GM12891 (cell line): ENCODE data around the gene VWA8.

Experiments used
- POLR2A ChIP-seq: IDR thresholded peaks from 2 replicates; pipeline ENCODE4 v1.6.1; 2011; ENCODE audit warnings: low read depth, low read length, control low read depth
- POLR2AphosphoS5 ChIP-seq: IDR thresholded peaks from 2 replicates; pipeline ENCODE4 v1.6.1; 2011; ENCODE audit warnings: low read depth, low read length, control low read depth
- POU2F2 ChIP-seq: IDR thresholded peaks from 2 replicates; pipeline ENCODE4 v1.6.1; 2011; ENCODE audit warnings: low read depth, mild to moderate bottlenecking, control low read depth, low read length, moderate library complexity
- TAF1 ChIP-seq: IDR thresholded peaks from 2 replicates; pipeline ENCODE4 v1.6.1; 2011; ENCODE audit warnings: low read depth, low read length, control low read depth

DNA sequence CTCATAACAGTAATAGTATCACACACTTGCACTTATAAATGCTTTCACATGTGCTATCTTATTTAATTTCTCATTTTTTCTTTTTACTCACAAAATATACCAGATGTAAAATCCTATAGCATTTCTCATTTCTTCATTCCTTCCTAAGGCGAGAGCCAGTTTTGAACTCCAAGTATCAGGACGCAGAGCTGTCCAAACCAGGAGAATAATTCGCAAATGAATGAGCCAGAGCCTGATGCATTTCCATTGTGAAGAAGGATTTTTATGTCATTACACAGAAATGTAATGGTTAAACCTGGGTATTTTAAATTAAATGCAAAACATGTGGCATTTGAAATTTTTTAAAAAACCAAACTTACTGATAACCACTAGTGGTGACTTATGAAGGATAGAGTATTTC lies 259.2 kb downstream of the VWA8 start:
- TF ChIP-seq POLR2A (no peak), TAF1 (no peak), POLR2AphosphoS5 (no peak), POU2F2 (no peak)
